AG04450 (cell line): ENCODE data around the gene CPN1. TPM values are rescaled to one million over a fixed set of nuclear protein-coding genes. Genes with fewer than 3 reads are reported as not detected.

Experiments
- CTCF ChIA-PET: fragments of 300-600, 350-600 bp; formaldehyde crosslinking; extraction: SDS; loops from one replicate; lab custom pipeline; 2022; ENCODE audit warnings: antibody characterized with exemption, inconsistent platforms; lab: Charles Lee
- POLR2A ChIA-PET: fragments of 350-600 bp; formaldehyde crosslinking; extraction: SDS; loops from one replicate; lab custom pipeline; 2021; ENCODE audit warnings: antibody characterized with exemption, inconsistent platforms; lab: Yijun Ruan, JAX
- DNase-seq: peaks from one replicate; pipeline ENCODE4 v3.0.0-alpha.2; 2011; ENCODE audit warnings: low read depth, low spot score
- H3K27ac ChIP-seq: one replicate; pipeline ENCODE4 v1.5.1; 2012; ENCODE audit warnings: low read depth, low read length, control low read depth
- H3K27me3 ChIP-seq: one replicate; pipeline ENCODE4 v1.6.0; 2012; ENCODE audit warnings: low read length; ENCODE audit not compliant: control insufficient read depth, insufficient read depth
- H3K4me3 ChIP-seq: 2 replicates; pipeline ENCODE4 v1.5.1; 2011; ENCODE audit warnings: mild to moderate bottlenecking, low read depth, low read length, control low read depth
- H3K9me3 ChIP-seq: 2 replicates; pipeline ENCODE4 v1.5.1; 2012; ENCODE audit warnings: low read length; ENCODE audit not compliant: control insufficient read depth, insufficient read depth
- CTCF ChIP-seq: IDR thresholded peaks from 2 replicates; pipeline ENCODE4 v1.5.1; 2011; ENCODE audit warnings: low read depth, low read length, control low read depth, inconsistent platforms
- polyA plus RNA-seq: library from polyadenylated mRNA; depleted of rRNA; stranded (reverse); fragments of >200 nt; gene quantifications from 2 replicates; pipeline ENCODE4 v1.2.3, GENCODE V29; 2011

The CPN1 gene
- polyA plus RNA-seq, 1 experiment = not detected

GRCh38 chr10:100021322-100021721 lies 60.3 kb downstream of the CPN1 start:
- CTCF ChIA-PET = interaction anchor here (0.6 to 6.3 kb wide), 3 partner anchors 24 to 297 kb away, joined by 3 to 41 read pairs (median 8); no protein-coding TSS in a partner anchor
- DNase-seq = no peak
- no peaks in the 10 kb centered on the region for H3K9me3 ChIP-seq
- POLR2A ChIA-PET = interaction anchor here (0.7 to 1.2 kb wide), 2 partner anchors 20 to 98 kb away, joined by 3 to 5 read pairs; no protein-coding TSS in a partner anchor
- no peak for TF ChIP-seq CTCF
- peaks cover 4% of the 10 kb centered on the region for H3K27me3 ChIP-seq
- no peak overlapping the region for H3K4me3 ChIP-seq
- no peak overlapping the region for H3K27ac ChIP-seq

- H3K9me3 ChIP-seq = no peaks in the 10 kb centered on the region
- CTCF ChIA-PET = interaction anchor here (1.2 to 6.3 kb wide), 2 partner anchors 25 to 175 kb away, joined by 8 to 41 read pairs; no protein-coding TSS in a partner anchor
- no peak overlapping the region for H3K4me3 ChIP-seq
- H3K27ac ChIP-seq = no peak overlapping the region
- DNase-seq = no peak
- POLR2A ChIA-PET = interaction anchor here (1.2 kb wide), 1 partner anchor 21 kb away, joined by 3 read pairs; no protein-coding TSS in a partner anchor
- no peak for TF ChIP-seq CTCF
- peaks cover 4% of the 10 kb centered on the region for H3K27me3 ChIP-seq
These were observed 60.8 kb downstream of the CPN1 start for GRCh38 chr10:100020886-100021253.

- CTCF ChIA-PET = interaction anchor here (1.2 to 6.3 kb wide), 2 partner anchors 25 to 174 kb away, joined by 8 to 41 read pairs; no protein-coding TSS in a partner anchor
- peaks cover 4% of the 10 kb centered on the region for H3K27me3 ChIP-seq
- H3K27ac ChIP-seq = no peak overlapping the region
- POLR2A ChIA-PET = interaction anchor here (1.2 kb wide), 1 partner anchor 21 kb away, joined by 3 read pairs; no protein-coding TSS in a partner anchor
- DNase-seq = no peak
- no peak overlapping the region for H3K4me3 ChIP-seq
- no peaks in the 10 kb centered on the region for H3K9me3 ChIP-seq
- no peak for TF ChIP-seq CTCF
These were observed 61.4 kb downstream of the CPN1 start for GRCh38 chr10:100020142-100020885.

GRCh38 chr10:100019787-100020141 lies 61.9 kb downstream of the CPN1 start:
- Histone ChIP-seq H3K4me3 (no peak overlapping the region), H3K9me3 (no peaks in the 10 kb centered on the region), H3K27ac (no peak overlapping the region), H3K27me3 (peaks cover 2% of the 10 kb centered on the region)
- TF ChIP-seq CTCF = peak; percentile 35
- CTCF ChIA-PET = interaction anchor here (1.1 to 6.3 kb wide), 2 partner anchors 12 to 26 kb away, joined by 4 to 41 read pairs; no protein-coding TSS in a partner anchor
- DNase-seq = no peak
- POLR2A ChIA-PET = no interaction called here

GRCh38 chr10:100014071-100014762 lies 67.5 kb downstream of the CPN1 start:
- CTCF ChIA-PET = interaction anchor here (0.7 kb wide), 1 partner anchor 29 kb away, joined by 4 read pairs; no protein-coding TSS in a partner anchor
- H3K4me3 ChIP-seq = no peak overlapping the region
- H3K27me3 ChIP-seq = no peaks in the 10 kb centered on the region
- no peak for DNase-seq
- POLR2A ChIA-PET = no interaction called here
- H3K27ac ChIP-seq = no peak overlapping the region
- no peak for TF ChIP-seq CTCF
- no peaks in the 10 kb centered on the region; the same call in 1 of the 2 replicates for H3K9me3 ChIP-seq
